Activated T-helper 1 cell treated with anti-CD3 and anti-CD28 coated beads, Interleukin-12 subunit alpha, Interleukin-12 subunit beta, Interleukin-2, Interleukin-4 antibody, amounts not matched to agents 30 ng/mL and 10 ng/mL and 1 ng/mL, durations not matched to agents 14 hours and 24 hours and 36 hours (primary cell): ENCODE measurements around the gene KCNMB4. TPM values are rescaled to one million over a fixed set of nuclear protein-coding genes. Genes with fewer than 3 reads are reported as not detected.

ENCODE experiments used
- DNase-seq: peaks from one replicate; pipeline ENCODE4 v3.0.0; 2021; ENCODE audit warnings: low spot score
- H3K27ac Mint-ChIP-seq: one replicate; pipeline ENCODE4 v1.8.0; 2021; ENCODE audit warnings: mild to moderate bottlenecking, mixed read lengths
- H3K27me3 Mint-ChIP-seq: one replicate; pipeline ENCODE4 v1.8.0; 2022; ENCODE audit warnings: mild to moderate bottlenecking, moderate library complexity, mixed read lengths; ENCODE audit not compliant: insufficient read depth
- H3K36me3 Mint-ChIP-seq: one replicate; pipeline ENCODE4 v1.8.0; 2021; ENCODE audit warnings: low read depth, mixed read lengths
- H3K4me1 Mint-ChIP-seq: one replicate; pipeline ENCODE4 v1.8.0; 2021; ENCODE audit warnings: low read depth, mixed read lengths
- H3K4me3 Mint-ChIP-seq: one replicate; pipeline ENCODE4 v1.8.0; 2021; ENCODE audit warnings: mild to moderate bottlenecking, moderate library complexity, mixed read lengths
- H3K9me3 Mint-ChIP-seq: one replicate; pipeline ENCODE4 v1.8.0; 2021; ENCODE audit warnings: mixed read lengths
- intact Hi-C: fragments of 100-400 bp; cut with micrococcal nuclease; formaldehyde crosslinking; loops from one replicate; pipeline ENCODE4 v1.15.1; 2024
- total RNA-seq: library from RNA; stranded (reverse); gene quantifications from 2 replicates; pipeline ENCODE4 v1.2.3, GENCODE V29; 2022

The KCNMB4 gene
- total RNA-seq, 1 donor from 2014 or later: 0.80 TPM

DNA sequence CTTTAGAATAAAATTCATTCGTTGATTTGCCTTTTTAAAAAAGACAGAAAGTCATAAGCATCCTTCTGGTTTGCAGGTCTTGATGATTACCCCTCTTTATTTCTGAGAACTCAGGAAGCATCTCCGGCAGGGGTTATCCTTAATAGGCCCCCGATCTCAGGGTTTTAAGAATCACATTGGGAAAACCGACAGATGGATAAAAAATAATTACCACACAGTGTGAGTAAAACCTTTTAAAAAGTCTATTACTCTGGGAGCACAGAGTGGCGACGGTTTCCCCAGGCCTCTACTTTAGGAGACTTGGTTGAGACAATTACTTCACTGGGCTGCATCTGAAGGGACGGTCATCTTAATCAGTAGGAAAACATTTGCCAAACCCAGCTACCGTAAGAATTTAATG is 56.5 kb downstream of the KCNMB4 start:
- H3K27ac Mint-ChIP-seq: no peak overlapping the region
- no peaks in the 10 kb centered on the region for H3K4me1 Mint-ChIP-seq
- DNase-seq: no peak
- H3K9me3 Mint-ChIP-seq: no peaks in the 10 kb centered on the region
- H3K4me3 Mint-ChIP-seq: no peak overlapping the region
- no peaks in the 10 kb centered on the region for H3K36me3 Mint-ChIP-seq
- intact Hi-C loops: no loop called here
- no peaks in the 10 kb centered on the region for H3K27me3 Mint-ChIP-seq

- Mint-ChIP-seq H3K4me1 (no peaks in the 10 kb centered on the region), H3K36me3 (no peaks in the 10 kb centered on the region), H3K27me3 (no peaks in the 10 kb centered on the region), H3K9me3 (no peaks in the 10 kb centered on the region), H3K27ac (no peak overlapping the region), H3K4me3 (no peak overlapping the region)
- no peak for DNase-seq
- intact Hi-C loops: no loop called here
Observed at GRCh38 chr12:70426620-70427019, 60.5 kb downstream of the KCNMB4 start.

DNA sequence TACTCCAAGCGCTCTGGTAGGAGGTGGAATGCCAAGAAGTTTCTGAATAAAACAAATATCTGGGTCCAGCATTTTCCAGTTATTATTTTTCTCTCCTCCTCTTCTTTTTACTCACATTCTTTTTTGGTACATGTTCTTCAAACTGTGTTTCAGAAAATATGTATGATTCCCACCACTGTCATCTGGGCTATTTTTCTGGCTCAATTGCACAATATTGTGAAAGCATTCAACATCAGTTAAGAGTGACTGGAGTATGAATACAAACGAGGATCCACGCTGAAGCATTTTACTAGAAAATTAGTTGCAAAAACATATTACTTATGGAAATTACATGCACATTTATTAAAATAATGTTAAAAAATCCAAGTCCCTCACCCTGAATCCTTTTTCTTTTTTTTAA is 61.5 kb downstream of the KCNMB4 start:
- no peaks in the 10 kb centered on the region for H3K4me1 Mint-ChIP-seq
- H3K36me3 Mint-ChIP-seq: no peaks in the 10 kb centered on the region
- no peaks in the 10 kb centered on the region for H3K27me3 Mint-ChIP-seq
- H3K27ac Mint-ChIP-seq: no peak overlapping the region
- no peak for DNase-seq
- no peak overlapping the region for H3K4me3 Mint-ChIP-seq
- intact Hi-C loops: no loop called here
- no peaks in the 10 kb centered on the region for H3K9me3 Mint-ChIP-seq

DNA sequence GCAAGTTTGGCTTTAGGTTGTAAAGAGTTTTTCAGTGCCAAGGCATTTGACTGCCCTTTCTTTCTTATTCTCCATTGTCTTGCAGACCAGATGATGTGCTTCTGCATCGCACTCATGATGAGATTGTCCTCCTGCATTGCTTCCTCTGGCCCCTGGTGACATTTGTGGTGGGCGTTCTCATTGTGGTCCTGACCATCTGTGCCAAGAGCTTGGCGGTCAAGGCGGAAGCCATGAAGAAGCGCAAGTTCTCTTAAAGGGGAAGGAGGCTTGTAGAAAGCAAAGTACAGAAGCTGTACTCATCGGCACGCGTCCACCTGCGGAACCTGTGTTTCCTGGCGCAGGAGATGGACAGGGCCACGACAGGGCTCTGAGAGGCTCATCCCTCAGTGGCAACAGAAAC is 64.3 kb downstream of the KCNMB4 start:
- H3K4me1 Mint-ChIP-seq: no peaks in the 10 kb centered on the region
- H3K27me3 Mint-ChIP-seq: no peaks in the 10 kb centered on the region
- DNase-seq: no peak
- no peaks in the 10 kb centered on the region for H3K9me3 Mint-ChIP-seq
- no peak overlapping the region for H3K4me3 Mint-ChIP-seq
- no peaks in the 10 kb centered on the region for H3K36me3 Mint-ChIP-seq
- intact Hi-C loops: no loop called here
- H3K27ac Mint-ChIP-seq: no peak overlapping the region

DNA sequence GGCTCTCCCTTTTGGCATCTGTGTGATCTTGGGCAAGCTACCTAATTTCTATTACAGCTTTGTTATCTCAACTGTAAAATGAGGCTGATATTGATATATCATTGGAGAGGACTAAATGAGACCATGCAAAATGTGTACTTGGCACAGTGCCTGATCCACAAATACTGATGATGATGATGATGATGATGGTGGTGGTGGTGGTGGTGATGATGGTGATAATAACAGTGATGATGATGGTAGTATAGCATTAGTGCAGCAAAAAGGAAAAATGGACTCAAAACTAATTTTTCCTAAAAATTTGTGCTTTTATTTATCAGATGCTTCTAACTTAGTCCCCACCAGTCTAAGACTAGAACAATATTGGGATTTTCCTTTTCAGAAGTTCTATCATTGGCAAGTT is 70.7 kb downstream of the KCNMB4 start:
- no peaks in the 10 kb centered on the region for H3K4me1 Mint-ChIP-seq
- H3K4me3 Mint-ChIP-seq: no peak overlapping the region
- no peaks in the 10 kb centered on the region for H3K27me3 Mint-ChIP-seq
- H3K9me3 Mint-ChIP-seq: no peaks in the 10 kb centered on the region
- no peaks in the 10 kb centered on the region for H3K36me3 Mint-ChIP-seq
- DNase-seq: no peak
- intact Hi-C loops: no loop called here
- no peak overlapping the region for H3K27ac Mint-ChIP-seq

- Mint-ChIP-seq H3K27me3 (no peaks in the 10 kb centered on the region), H3K27ac (no peak overlapping the region), H3K9me3 (no peaks in the 10 kb centered on the region), H3K4me1 (no peaks in the 10 kb centered on the region), H3K36me3 (no peaks in the 10 kb centered on the region), H3K4me3 (no peak overlapping the region)
- no peak for DNase-seq
- intact Hi-C loops: no loop called here
Observed at GRCh38 chr12:70443062-70443673, 77.1 kb downstream of the KCNMB4 start.

DNA sequence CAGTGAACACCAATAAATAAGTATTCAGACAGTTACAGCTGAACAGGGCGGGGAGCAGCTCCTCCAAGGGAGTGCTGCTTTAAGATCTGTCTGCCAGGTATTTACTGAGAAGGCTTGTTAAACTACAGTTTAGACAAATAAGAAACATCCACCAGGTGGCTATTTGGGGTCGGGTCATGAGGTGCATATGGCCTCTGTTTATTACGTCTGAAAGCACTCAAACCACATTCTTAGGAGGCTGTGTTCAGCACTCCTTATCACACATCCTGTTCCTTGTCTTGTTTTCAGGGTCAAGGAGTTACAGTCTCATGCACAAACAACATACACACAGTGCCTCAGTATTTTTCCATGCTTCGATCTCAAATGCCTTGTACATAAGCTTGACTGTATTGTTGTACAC is 78.8 kb downstream of the KCNMB4 start:
- H3K36me3 Mint-ChIP-seq: no peaks in the 10 kb centered on the region
- intact Hi-C loops: no loop called here

DNA sequence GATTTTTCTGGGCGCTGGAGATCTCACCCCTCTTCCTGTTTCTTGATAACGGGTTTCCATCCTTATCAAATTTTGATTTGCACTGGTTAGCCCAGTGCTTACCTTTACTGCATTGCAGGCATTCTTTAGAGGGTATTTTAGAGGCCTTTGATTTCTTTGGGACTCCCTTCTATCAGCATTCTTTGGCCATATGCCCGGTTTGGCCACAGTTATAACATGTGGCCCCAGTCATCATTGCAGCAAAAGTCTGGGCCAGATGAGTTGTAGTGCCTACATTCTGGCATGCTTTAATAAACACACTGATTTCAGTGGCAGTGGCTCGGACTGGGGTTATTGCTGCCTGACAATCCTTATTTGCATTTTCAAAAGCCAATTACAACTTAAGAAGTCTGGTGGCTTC is 82.3 kb downstream of the KCNMB4 start:
- H3K27ac Mint-ChIP-seq: no peak overlapping the region
- intact Hi-C loops: no loop called here
- no peak for DNase-seq
- H3K36me3 Mint-ChIP-seq: no peaks in the 10 kb centered on the region
- peaks cover 12% of the 10 kb centered on the region for H3K9me3 Mint-ChIP-seq
- H3K27me3 Mint-ChIP-seq: no peaks in the 10 kb centered on the region
- no peaks in the 10 kb centered on the region for H3K4me1 Mint-ChIP-seq
- no peak overlapping the region for H3K4me3 Mint-ChIP-seq

More for the DNA sequence above, 78.8 kb downstream of the KCNMB4 start:
- H3K27ac Mint-ChIP-seq: no peak overlapping the region
- H3K27me3 Mint-ChIP-seq: no peaks in the 10 kb centered on the region
- H3K9me3 Mint-ChIP-seq: peaks cover 7% of the 10 kb centered on the region
- H3K4me1 Mint-ChIP-seq: no peaks in the 10 kb centered on the region
- DNase-seq: no peak
- H3K4me3 Mint-ChIP-seq: no peak overlapping the region

GRCh38 chr12:70449074-70449752 is 83.1 kb downstream of the KCNMB4 start:
- H3K27ac Mint-ChIP-seq: no peak overlapping the region
- intact Hi-C loops: no loop called here
- no peaks in the 10 kb centered on the region for H3K36me3 Mint-ChIP-seq
- H3K9me3 Mint-ChIP-seq: peaks cover 16% of the 10 kb centered on the region
- H3K4me1 Mint-ChIP-seq: no peaks in the 10 kb centered on the region
- no peak overlapping the region for H3K4me3 Mint-ChIP-seq
- no peaks in the 10 kb centered on the region for H3K27me3 Mint-ChIP-seq
- no peak for DNase-seq

- Mint-ChIP-seq H3K27me3 (no peaks in the 10 kb centered on the region), H3K27ac (no peak overlapping the region), H3K4me1 (no peaks in the 10 kb centered on the region), H3K36me3 (no peaks in the 10 kb centered on the region), H3K9me3 (peaks cover 16% of the 10 kb centered on the region), H3K4me3 (no peak overlapping the region)
- intact Hi-C loops: no loop called here
- DNase-seq: no peak
Observed at GRCh38 chr12:70449753-70450341, 83.8 kb downstream of the KCNMB4 start.

DNA sequence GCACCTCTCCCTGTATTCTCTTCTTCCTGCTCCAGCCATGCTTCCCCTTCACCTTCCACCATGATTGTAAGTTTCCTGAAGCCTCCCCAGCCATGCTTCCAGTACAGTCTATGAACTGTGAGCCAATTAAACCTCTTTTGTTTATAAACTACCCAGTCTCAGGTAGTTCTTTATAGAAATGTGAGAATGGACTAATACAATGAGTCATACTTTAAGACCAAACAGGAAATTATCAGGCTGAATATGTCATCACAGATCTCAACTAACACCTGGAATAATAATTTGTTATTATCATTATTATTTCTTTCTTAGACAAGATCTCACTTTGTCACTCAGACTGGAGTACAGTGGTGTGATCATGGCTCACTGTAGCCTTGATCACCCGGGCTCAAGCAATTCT is 85.4 kb downstream of the KCNMB4 start:
- no peaks in the 10 kb centered on the region for H3K4me1 Mint-ChIP-seq
- H3K36me3 Mint-ChIP-seq: no peaks in the 10 kb centered on the region
- H3K27ac Mint-ChIP-seq: no peak overlapping the region
- intact Hi-C loops: no loop called here
- peaks cover 20% of the 10 kb centered on the region for H3K9me3 Mint-ChIP-seq
- no peak overlapping the region for H3K4me3 Mint-ChIP-seq
- no peaks in the 10 kb centered on the region for H3K27me3 Mint-ChIP-seq
- DNase-seq: no peak

DNA sequence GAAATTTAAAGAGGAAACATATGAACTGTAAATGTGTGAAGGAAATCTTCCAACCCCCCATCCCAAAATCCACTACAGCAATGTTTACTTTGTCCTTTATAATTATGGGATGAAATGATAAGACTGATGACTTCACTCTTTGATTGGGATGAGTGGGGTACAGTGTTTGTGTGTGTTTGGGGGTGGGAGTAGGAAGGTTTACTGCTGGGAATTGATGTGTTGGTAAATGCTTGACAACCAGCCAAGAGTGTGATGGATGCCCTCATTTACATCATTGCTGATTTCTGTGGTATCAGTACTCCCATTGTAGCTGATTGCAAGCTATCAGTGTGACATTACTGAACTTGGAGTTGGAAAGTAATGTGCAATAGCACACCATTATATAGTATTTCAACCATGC is 90.9 kb downstream of the KCNMB4 start:
- Mint-ChIP-seq H3K27ac (no peak overlapping the region), H3K4me1 (no peaks in the 10 kb centered on the region), H3K27me3 (no peaks in the 10 kb centered on the region), H3K36me3 (no peaks in the 10 kb centered on the region), H3K9me3 (peaks cover 8% of the 10 kb centered on the region), H3K4me3 (no peak overlapping the region)
- no peak for DNase-seq
- intact Hi-C loops: no loop called here

DNA sequence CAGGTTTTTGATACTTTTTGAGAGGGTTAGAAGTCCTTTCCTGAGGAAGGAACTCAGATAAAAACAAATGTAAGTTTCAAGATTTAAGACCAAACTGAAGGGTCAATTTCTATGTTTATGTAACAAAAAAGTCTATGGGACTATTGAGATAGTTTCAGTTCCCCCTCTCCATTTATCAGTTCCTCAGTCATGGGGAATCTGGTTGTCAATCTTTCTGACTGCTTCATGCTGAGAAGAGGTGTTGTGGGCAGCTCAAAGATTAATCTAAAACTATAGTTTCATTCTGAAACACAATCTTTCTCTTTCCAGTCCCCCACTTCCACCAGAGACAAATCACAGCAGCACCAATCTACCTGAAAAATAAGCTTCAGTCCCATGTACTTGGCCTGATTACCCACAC is 93.7 kb downstream of the KCNMB4 start:
- H3K27me3 Mint-ChIP-seq: no peaks in the 10 kb centered on the region

More for the DNA sequence above, 93.7 kb downstream of the KCNMB4 start:
- Mint-ChIP-seq H3K36me3 (no peaks in the 10 kb centered on the region), H3K4me3 (no peak overlapping the region), H3K4me1 (no peaks in the 10 kb centered on the region), H3K9me3 (peaks cover 13% of the 10 kb centered on the region), H3K27ac (no peak overlapping the region)
- no peak for DNase-seq
- intact Hi-C loops: no loop called here
